HepG2 (cell line): ENCODE results near the gene HMCN2. TPM values are rescaled to one million over a fixed set of nuclear protein-coding genes. Genes with fewer than 3 reads are reported as not detected.

Experiments used
- CEBPG ChIP-seq: IDR thresholded peaks from 2 replicates; pipeline ENCODE4 v1.6.1; 2016
- DNMT1 ChIP-seq: sonication (generic); formaldehyde crosslinking; IDR thresholded peaks from 2 replicates; pipeline ENCODE4 v1.5.1; 2020; ENCODE audit warnings: mild to moderate bottlenecking, missing genetic modification reagents
- ELF3 ChIP-seq: IDR thresholded peaks from 2 replicates; pipeline ENCODE4 v1.6.1; 2016; ENCODE audit warnings: missing genetic modification reagents, missing compliant biosample characterization
- ZC3H4 ChIP-seq: sonication (generic); formaldehyde crosslinking; IDR thresholded peaks from 2 replicates; pipeline ENCODE4 v1.4.0; 2020; ENCODE audit warnings: missing genetic modification reagents, borderline replicate concordance
- ZGPAT ChIP-seq: IDR thresholded peaks from 2 replicates; pipeline ENCODE4 v1.6.1; 2016; ENCODE audit warnings: mild to moderate bottlenecking
- ZNF501 ChIP-seq: sonication (generic); formaldehyde crosslinking; IDR thresholded peaks from 2 replicates; pipeline ENCODE4 v1.5.1; 2020; ENCODE audit warnings: mild to moderate bottlenecking, moderate library complexity, missing genetic modification reagents
- ZNF550 ChIP-seq: sonication (generic); formaldehyde crosslinking; IDR thresholded peaks from 2 replicates; pipeline ENCODE4 v1.4.0; 2020; ENCODE audit warnings: mild to moderate bottlenecking, missing genetic modification reagents, borderline replicate concordance
- ZNF616 ChIP-seq: sonication (generic); formaldehyde crosslinking; IDR thresholded peaks from 2 replicates; pipeline ENCODE4 v1.5.0; 2020; ENCODE audit warnings: low read depth, mild to moderate bottlenecking, missing genetic modification reagents
- ZNF713 ChIP-seq: sonication (generic); formaldehyde crosslinking; IDR thresholded peaks from 2 replicates; pipeline ENCODE4 v1.4.0; 2020; ENCODE audit warnings: mild to moderate bottlenecking, missing genetic modification reagents
- ZNF850 ChIP-seq: sonication (generic); formaldehyde crosslinking; conservative IDR thresholded peaks from 2 replicates; pipeline ENCODE4 v1.9.0; 2021; ENCODE audit warnings: mild to moderate bottlenecking, missing genetic modification reagents
- polyA plus RNA-seq, 8 experiments: library from polyadenylated mRNA; depleted of rRNA in 3 of 8; stranded (reverse) in 7 of 8; unstranded in 1 of 8; fragments of >200 nt; fragmentation: Illumina TruSeq in 4 of 8; extraction: Trizol in 4 of 8; gene quantifications; 2 replicates each; pipeline versions ENCODE4 v1.2.1 to v1.2.3, GENCODE V29; 2011 to 2016; ENCODE audit warnings: low read depth in 4 of 8, missing spikeins in 1 of 8, mixed read lengths in 1 of 8; ENCODE audit not compliant: insufficient read depth in 1 of 8
- total RNA-seq, 5 experiments: library from RNA; depleted of rRNA; stranded (reverse); fragments of >200 nt; fragmentation: Illumina TruSeq; extraction: Trizol; gene quantifications; 2 replicates each; pipeline ENCODE4 v1.2.3, GENCODE V29; 2016; ENCODE audit warnings: low read depth in 1 of 5
- TF ChIP-seq, protein P1 (sequence below): sonication (generic); formaldehyde crosslinking; IDR thresholded peaks from 2 replicates; pipeline ENCODE4 v1.4.0; 2020; ENCODE audit warnings: mild to moderate bottlenecking, missing genetic modification reagents
- TF ChIP-seq, protein P2 (sequence below): sonication (generic); formaldehyde crosslinking; IDR thresholded peaks from 2 replicates; pipeline ENCODE4 v1.8.0; 2022; ENCODE audit warnings: low read depth, missing genetic modification reagents

HMCN2 gene
- total and polyA plus RNA-seq, 2 of the 13 experiments (the other 11 are each of a cell fraction or from before 2014, with no cell fraction given) = 0.09 TPM; not detected in 1

DNA sequence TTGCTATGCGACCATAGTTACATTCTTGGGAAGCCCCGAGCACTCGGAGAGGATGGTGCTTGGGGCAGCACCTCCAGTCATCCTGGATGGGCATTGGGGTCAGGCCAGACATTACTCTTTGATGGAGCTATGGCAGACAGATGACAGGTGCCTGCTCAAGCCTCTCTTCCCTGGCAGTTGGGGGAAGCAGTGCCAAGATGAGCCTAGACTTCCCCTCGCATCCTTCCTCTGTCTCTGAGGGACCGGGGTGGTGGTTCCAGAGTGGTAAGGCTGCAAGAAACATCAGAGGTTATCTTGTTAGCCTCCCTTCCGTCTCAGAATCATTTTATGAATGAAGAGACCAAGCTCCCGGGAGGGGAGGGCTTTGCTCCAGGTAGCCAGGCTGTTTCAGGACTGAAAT lies 2.8 kb upstream of the HMCN2 start (continued):
- TF ChIP-seq, protein P1, sequence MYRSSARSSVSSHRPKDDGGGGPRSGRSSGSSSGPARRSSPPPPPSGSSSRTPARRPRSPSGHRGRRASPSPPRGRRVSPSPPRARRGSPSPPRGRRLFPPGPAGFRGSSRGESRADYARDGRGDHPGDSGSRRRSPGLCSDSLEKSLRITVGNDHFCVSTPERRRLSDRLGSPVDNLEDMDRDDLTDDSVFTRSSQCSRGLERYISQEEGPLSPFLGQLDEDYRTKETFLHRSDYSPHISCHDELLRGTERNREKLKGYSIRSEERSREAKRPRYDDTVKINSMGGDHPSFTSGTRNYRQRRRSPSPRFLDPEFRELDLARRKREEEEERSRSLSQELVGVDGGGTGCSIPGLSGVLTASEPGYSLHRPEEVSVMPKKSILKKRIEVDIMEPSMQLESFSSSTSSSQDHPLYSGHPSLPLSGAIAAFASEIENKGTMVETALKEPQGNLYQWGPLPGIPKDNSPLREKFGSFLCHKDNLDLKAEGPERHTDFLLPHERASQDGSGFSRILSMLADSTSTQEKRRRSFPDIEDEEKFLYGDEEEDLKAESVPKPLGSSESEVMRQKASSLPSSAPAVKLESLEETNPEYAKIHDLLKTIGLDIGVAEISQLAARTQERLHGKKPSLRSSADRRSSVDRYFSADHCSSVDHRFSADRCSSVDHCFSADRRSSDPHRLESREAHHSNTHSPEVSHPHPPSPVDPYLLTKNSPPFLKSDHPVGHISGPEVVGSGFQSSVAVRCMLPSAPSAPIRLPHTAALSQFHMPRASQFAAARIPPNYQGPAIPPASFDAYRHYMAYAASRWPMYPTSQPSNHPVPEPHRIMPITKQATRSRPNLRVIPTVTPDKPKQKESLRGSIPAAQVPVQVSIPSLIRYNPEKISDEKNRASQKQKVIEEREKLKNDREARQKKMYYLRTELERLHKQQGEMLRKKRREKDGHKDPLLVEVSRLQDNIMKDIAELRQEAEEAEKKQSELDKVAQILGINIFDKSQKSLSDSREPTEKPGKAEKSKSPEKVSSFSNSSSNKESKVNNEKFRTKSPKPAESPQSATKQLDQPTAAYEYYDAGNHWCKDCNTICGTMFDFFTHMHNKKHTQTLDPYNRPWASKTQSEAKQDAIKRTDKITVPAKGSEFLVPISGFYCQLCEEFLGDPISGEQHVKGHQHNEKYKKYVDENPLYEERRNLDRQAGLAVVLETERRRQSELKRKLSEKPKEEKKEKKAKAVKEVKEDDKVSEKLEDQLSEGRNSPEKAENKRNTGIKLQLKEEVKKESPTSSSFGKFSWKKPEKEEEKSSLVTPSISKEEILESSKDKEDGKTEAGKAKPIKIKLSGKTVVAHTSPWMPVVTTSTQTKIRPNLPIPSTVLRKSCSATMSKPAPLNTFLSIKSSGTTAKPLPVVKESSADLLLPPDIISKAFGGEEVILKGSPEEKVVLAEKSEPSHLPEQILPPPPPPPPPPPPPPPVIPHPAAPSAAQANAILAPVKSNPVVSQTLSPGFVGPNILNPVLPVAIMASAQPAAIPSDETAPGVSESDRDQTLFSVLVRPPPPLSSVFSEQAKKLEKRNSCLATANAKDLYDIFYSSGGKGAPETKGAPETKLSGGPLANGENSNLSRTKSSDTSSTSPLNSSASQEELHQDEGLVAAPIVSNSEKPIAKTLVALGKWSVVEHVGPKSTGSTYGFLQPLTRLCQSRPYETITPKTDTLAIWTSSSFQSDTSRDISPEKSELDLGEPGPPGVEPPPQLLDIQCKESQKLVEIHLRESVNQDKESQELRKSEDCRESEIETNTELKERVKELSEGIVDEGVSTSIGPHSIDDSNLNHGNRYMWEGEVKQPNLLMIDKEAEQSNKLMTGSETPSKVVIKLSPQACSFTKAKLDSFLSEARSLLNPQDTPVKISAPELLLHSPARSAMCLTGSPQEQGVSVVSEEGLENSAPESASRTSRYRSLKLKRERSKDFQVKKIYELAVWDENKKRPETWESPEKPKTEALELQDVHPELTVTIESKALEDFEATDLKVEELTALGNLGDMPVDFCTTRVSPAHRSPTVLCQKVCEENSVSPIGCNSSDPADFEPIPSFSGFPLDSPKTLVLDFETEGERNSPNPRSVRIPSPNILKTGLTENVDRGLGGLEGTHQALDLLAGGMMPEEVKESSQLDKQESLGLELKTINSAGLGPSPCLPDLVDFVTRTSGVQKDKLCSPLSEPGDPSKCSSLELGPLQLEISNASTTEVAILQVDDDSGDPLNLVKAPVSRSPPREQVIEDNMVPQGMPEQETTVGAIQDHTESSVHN = no peak
- TF ChIP-seq CEBPG (CRISPR knock-in tag) (no peak), ZNF501 (CRISPR knock-in tag) (no peak), ZNF850 (CRISPR knock-in tag) (no peak), ELF3 (no peak), ZNF713 (no peak), ZNF616 (CRISPR knock-in tag) (no peak), ZC3H4 (CRISPR knock-in tag) (no peak), ZGPAT (CRISPR knock-in tag) (no peak), DNMT1 (CRISPR knock-in tag) (no peak), ZNF550 (CRISPR knock-in tag) (no peak)
- TF ChIP-seq, protein P2, sequence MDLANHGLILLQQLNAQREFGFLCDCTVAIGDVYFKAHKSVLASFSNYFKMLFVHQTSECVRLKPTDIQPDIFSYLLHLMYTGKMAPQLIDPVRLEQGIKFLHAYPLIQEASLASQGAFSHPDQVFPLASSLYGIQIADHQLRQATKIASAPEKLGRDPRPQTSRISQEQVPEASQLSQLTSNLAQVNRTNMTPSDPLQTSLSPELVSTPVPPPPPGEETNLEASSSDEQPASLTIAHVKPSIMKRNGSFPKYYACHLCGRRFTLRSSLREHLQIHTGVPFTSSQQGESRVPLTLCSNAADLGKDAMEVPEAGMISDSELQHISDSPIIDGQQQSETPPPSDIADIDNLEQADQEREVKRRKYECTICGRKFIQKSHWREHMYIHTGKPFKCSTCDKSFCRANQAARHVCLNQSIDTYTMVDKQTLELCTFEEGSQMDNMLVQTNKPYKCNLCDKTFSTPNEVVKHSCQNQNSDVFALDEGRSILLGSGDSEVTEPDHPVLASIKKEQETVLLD (CRISPR knock-in tag) = no peak
